Measurements from ENCODE around the gene RNF115.
A peak's percentile ranks its signal among the peaks of the same experiment; 100 is the strongest.

RNF115 gene

GRCh38 chr1:145758575-145758974, 65.3 kb downstream of the RNF115 start:
- Histone ChIP-seq H3K4me3 (ENCODE audit: low read depth, low read length) (no peak overlapping the region), H4K91ac (ENCODE audit: low read depth, low read length) (no peak overlapping the region), H3K4me1 (ENCODE audit: control insufficient read depth in 1 of 2, insufficient read depth in 2 of 2, low read length in 2 of 2) (no peaks in the 10 kb centered on the region), H3K79me1 (ENCODE audit: low read length) (no peaks in the 10 kb centered on the region), H3K4ac (ENCODE audit: low read depth, low read length) (no peak overlapping the region), H2AFZ (ENCODE audit: insufficient read depth, low read length, poor library complexity) (no peak overlapping the region), H2AK5ac (ENCODE audit: low read length) (no peak overlapping the region), H3K18ac (ENCODE audit: low read length) (no peak overlapping the region), H4K12ac (ENCODE audit: low read depth, low read length) (no peak overlapping the region), H2BK12ac (ENCODE audit: low read length) (no peak overlapping the region), H3K36me3 (ENCODE audit: control insufficient read depth in 1 of 2, insufficient read depth in 2 of 2, low read length in 2 of 2) (peaks cover 7 to 15% of the 10 kb centered on the region in 2 experiments), H3K9ac (ENCODE audit: low read length) (no peak overlapping the region), H3K4me2 (ENCODE audit: low read length) (no peak overlapping the region), H3K23ac (ENCODE audit: low read length) (no peak overlapping the region), H3K27ac (ENCODE audit: low read depth, low read length) (no peak overlapping the region), H3K79me2 (ENCODE audit: control insufficient read depth, insufficient read depth, low read length, poor library complexity) (no peaks in the 10 kb centered on the region), H2BK5ac (ENCODE audit: low read depth, low read length, poor library complexity) (no peak overlapping the region), H3K9me3 (ENCODE audit: insufficient read depth, low read depth, low read length) (peaks cover 6% of the 10 kb centered on the region), H4K8ac (ENCODE audit: low read depth, low read length) (no peak overlapping the region), H2BK120ac (ENCODE audit: insufficient read depth, low read length, poor library complexity) (no peak overlapping the region), H3K27me3 (ENCODE audit: insufficient read depth, low read length) (no peaks in the 10 kb centered on the region), H3K14ac (ENCODE audit: low read length) (no peak overlapping the region)
- DNase-seq, result no peak
- no CpG with 5 or more reads among the region's 1 CpG for WGBS (ENCODE audit: extremely low coverage, insufficient coverage, insufficient read length)

- Histone ChIP-seq H3K9me3 (ENCODE audit: insufficient read depth, low read depth, low read length) (peaks cover 6% of the 10 kb centered on the region), H3K9ac (ENCODE audit: low read length) (no peak overlapping the region), H3K27ac (ENCODE audit: low read depth, low read length) (no peak overlapping the region), H3K36me3 (ENCODE audit: control insufficient read depth in 1 of 2, insufficient read depth in 2 of 2, low read length in 2 of 2) (peaks cover 7 to 13% of the 10 kb centered on the region in 2 experiments), H3K4me1 (ENCODE audit: control insufficient read depth in 1 of 2, insufficient read depth in 2 of 2, low read length in 2 of 2) (no peaks in the 10 kb centered on the region), H3K4me2 (ENCODE audit: low read length) (no peak overlapping the region), H3K79me1 (ENCODE audit: low read length) (no peaks in the 10 kb centered on the region), H3K4me3 (ENCODE audit: low read depth, low read length) (no peak overlapping the region), H2AK5ac (ENCODE audit: low read length) (no peak overlapping the region), H3K4ac (ENCODE audit: low read depth, low read length) (no peak overlapping the region), H2AFZ (ENCODE audit: insufficient read depth, low read length, poor library complexity) (no peak overlapping the region), H3K27me3 (ENCODE audit: insufficient read depth, low read length) (no peaks in the 10 kb centered on the region), H3K79me2 (ENCODE audit: control insufficient read depth, insufficient read depth, low read length, poor library complexity) (no peaks in the 10 kb centered on the region), H3K18ac (ENCODE audit: low read length) (no peak overlapping the region), H3K14ac (ENCODE audit: low read length) (no peak overlapping the region), H4K12ac (ENCODE audit: low read depth, low read length) (no peak overlapping the region), H2BK5ac (ENCODE audit: low read depth, low read length, poor library complexity) (no peak overlapping the region), H4K8ac (ENCODE audit: low read depth, low read length) (no peak overlapping the region), H4K91ac (ENCODE audit: low read depth, low read length) (no peak overlapping the region), H2BK120ac (ENCODE audit: insufficient read depth, low read length, poor library complexity) (no peak overlapping the region), H2BK12ac (ENCODE audit: low read length) (no peak overlapping the region), H3K23ac (ENCODE audit: low read length) (no peak overlapping the region)
- no peak for DNase-seq
- no CpG with 5 or more reads among the region's 1 CpG for WGBS (ENCODE audit: extremely low coverage, insufficient coverage, insufficient read length)
Observed at GRCh38 chr1:145758116-145758515, 65.8 kb downstream of the RNF115 start.

GRCh38 chr1:145757420-145757819, 66.5 kb downstream of the RNF115 start:
- no peak for DNase-seq
- Histone ChIP-seq H3K9me3 (ENCODE audit: insufficient read depth, low read depth, low read length) (peaks cover 6% of the 10 kb centered on the region), H4K12ac (ENCODE audit: low read depth, low read length) (no peak overlapping the region), H4K8ac (ENCODE audit: low read depth, low read length) (no peak overlapping the region), H3K9ac (ENCODE audit: low read length) (no peak overlapping the region), H3K4me1 (ENCODE audit: control insufficient read depth in 1 of 2, insufficient read depth in 2 of 2, low read length in 2 of 2) (no peaks in the 10 kb centered on the region), H3K36me3 (ENCODE audit: control insufficient read depth in 1 of 2, insufficient read depth in 2 of 2, low read length in 2 of 2) (peaks cover 7 to 14% of the 10 kb centered on the region in 2 experiments), H3K27ac (ENCODE audit: low read depth, low read length) (no peak overlapping the region), H3K14ac (ENCODE audit: low read length) (no peak overlapping the region), H2BK12ac (ENCODE audit: low read length) (no peak overlapping the region), H3K23ac (ENCODE audit: low read length) (no peak overlapping the region), H3K4me2 (ENCODE audit: low read length) (no peak overlapping the region), H2AFZ (ENCODE audit: insufficient read depth, low read length, poor library complexity) (no peak overlapping the region), H4K91ac (ENCODE audit: low read depth, low read length) (no peak overlapping the region), H3K27me3 (ENCODE audit: insufficient read depth, low read length) (no peaks in the 10 kb centered on the region), H2BK5ac (ENCODE audit: low read depth, low read length, poor library complexity) (no peak overlapping the region), H2AK5ac (ENCODE audit: low read length) (no peak overlapping the region), H3K18ac (ENCODE audit: low read length) (no peak overlapping the region), H3K4ac (ENCODE audit: low read depth, low read length) (no peak overlapping the region), H3K4me3 (ENCODE audit: low read depth, low read length) (no peak overlapping the region), H3K79me2 (ENCODE audit: control insufficient read depth, insufficient read depth, low read length, poor library complexity) (no peaks in the 10 kb centered on the region), H3K79me1 (ENCODE audit: low read length) (no peaks in the 10 kb centered on the region), H2BK120ac (ENCODE audit: insufficient read depth, low read length, poor library complexity) (no peak overlapping the region)
- WGBS (ENCODE audit: extremely low coverage, insufficient coverage, insufficient read length), result no CpG with 5 or more reads among the region's 2 CpGs

GRCh38 chr1:145751491-145752037, 72.3 kb downstream of the RNF115 start:
- Histone ChIP-seq H4K91ac (ENCODE audit: low read depth, low read length) (peak overlapping the region; percentile 78), H3K9ac (ENCODE audit: low read length) (no peak overlapping the region), H2AK5ac (ENCODE audit: low read length) (no peak overlapping the region), H3K4me3 (ENCODE audit: low read depth, low read length) (no peak overlapping the region), H3K4ac (ENCODE audit: low read depth, low read length) (peak overlapping the region; percentile 76), H3K23ac (ENCODE audit: low read length) (no peak overlapping the region), H2BK5ac (ENCODE audit: low read depth, low read length, poor library complexity) (peak overlapping the region; percentile 80), H2BK120ac (ENCODE audit: insufficient read depth, low read length, poor library complexity) (peak overlapping the region; percentile 62), H4K8ac (ENCODE audit: low read depth, low read length) (peak overlapping the region; percentile 82), H3K79me1 (ENCODE audit: low read length) (peaks cover 7% of the 10 kb centered on the region), H2BK12ac (ENCODE audit: low read length) (peak overlapping the region; percentile 95), H3K14ac (ENCODE audit: low read length) (peak overlapping the region; percentile 46), H3K4me1 (ENCODE audit: control insufficient read depth in 1 of 2, insufficient read depth in 2 of 2, low read length in 2 of 2) (peaks cover 3 to 10% of the 10 kb centered on the region in 2 experiments), H3K18ac (ENCODE audit: low read length) (peak overlapping the region; percentile 79), H4K12ac (ENCODE audit: low read depth, low read length) (no peak overlapping the region), H3K4me2 (ENCODE audit: low read length) (peak overlapping the region; percentile 33), H3K27me3 (ENCODE audit: insufficient read depth, low read length) (no peaks in the 10 kb centered on the region), H3K9me3 (ENCODE audit: insufficient read depth, low read depth, low read length) (no peaks in the 10 kb centered on the region), H3K36me3 (ENCODE audit: control insufficient read depth in 1 of 2, insufficient read depth in 2 of 2, low read length in 2 of 2) (peaks cover 10 to 11% of the 10 kb centered on the region in 2 experiments), H2AFZ (ENCODE audit: insufficient read depth, low read length, poor library complexity) (peak overlapping the region; percentile 75), H3K79me2 (ENCODE audit: control insufficient read depth, insufficient read depth, low read length, poor library complexity) (no peaks in the 10 kb centered on the region), H3K27ac (ENCODE audit: low read depth, low read length) (peak overlapping the region; percentile 82)
- WGBS (ENCODE audit: extremely low coverage, insufficient coverage, insufficient read length), result no CpG with 5 or more reads among the region's 5 CpGs
- peak; percentile 45 to 81 for DNase-seq

All from trophoblast cell (in vitro differentiated cells and primary cell).